ENCODE results near the gene ACTG2.

ACTG2 gene

DNA sequence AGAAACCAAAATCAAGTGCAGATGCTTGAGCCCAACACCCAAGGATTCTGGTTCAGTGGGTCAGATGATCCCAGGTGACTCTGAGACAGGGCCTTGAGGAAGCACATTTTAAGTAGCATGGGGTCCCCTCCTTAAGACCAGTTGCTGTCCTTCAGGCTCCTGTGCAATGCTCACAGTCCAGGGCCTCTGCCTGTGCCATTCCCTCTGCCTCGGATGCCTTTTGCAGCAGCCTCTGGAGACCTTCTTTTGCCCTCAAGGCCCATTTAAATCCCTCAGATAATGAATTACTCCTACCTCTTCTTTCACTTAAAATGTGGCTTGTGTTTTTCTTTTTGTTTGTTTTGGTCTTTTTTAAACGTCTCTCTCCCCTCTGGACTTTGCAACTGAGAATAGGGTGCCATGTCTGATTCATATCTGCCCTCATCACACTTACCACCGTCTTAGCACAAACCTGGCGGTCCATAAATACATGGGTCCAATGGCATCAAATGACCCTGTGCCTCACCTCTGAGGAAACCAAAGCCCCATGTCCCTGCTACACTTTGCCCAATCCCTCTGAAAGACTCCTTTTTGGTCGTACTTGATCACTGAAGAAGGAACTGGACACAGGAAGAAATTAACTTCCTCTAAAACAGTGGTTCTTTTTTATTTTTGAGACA lies 14.2 kb downstream of the ACTG2 start:
- DNase-seq (ENCODE audit: extremely low read depth, low read depth): no peak
- TF ChIP-seq, protein P1, sequence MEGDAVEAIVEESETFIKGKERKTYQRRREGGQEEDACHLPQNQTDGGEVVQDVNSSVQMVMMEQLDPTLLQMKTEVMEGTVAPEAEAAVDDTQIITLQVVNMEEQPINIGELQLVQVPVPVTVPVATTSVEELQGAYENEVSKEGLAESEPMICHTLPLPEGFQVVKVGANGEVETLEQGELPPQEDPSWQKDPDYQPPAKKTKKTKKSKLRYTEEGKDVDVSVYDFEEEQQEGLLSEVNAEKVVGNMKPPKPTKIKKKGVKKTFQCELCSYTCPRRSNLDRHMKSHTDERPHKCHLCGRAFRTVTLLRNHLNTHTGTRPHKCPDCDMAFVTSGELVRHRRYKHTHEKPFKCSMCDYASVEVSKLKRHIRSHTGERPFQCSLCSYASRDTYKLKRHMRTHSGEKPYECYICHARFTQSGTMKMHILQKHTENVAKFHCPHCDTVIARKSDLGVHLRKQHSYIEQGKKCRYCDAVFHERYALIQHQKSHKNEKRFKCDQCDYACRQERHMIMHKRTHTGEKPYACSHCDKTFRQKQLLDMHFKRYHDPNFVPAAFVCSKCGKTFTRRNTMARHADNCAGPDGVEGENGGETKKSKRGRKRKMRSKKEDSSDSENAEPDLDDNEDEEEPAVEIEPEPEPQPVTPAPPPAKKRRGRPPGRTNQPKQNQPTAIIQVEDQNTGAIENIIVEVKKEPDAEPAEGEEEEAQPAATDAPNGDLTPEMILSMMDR (IDR thresholded peaks at IDR 0.05; ENCODE audit: low read depth, low read length, missing control alignments): no peak
- H3K4me3 ChIP-seq (replicated peaks; ENCODE audit: low read depth, low read length): no peak overlapping the region

- DNase-seq (ENCODE audit: extremely low read depth, low read depth): no peak
- TF ChIP-seq, protein P1 (IDR thresholded peaks at IDR 0.05; ENCODE audit: low read depth, low read length, missing control alignments): peak; percentile 23
- H3K4me3 ChIP-seq (replicated peaks; ENCODE audit: low read depth, low read length): no peak overlapping the region
Observed at GRCh38 chr2:73907840-73908452, 15.1 kb downstream of the ACTG2 start.

GRCh38 chr2:73908689-73909652 lies 16.2 kb downstream of the ACTG2 start:
- no peak for DNase-seq (ENCODE audit: extremely low read depth, low read depth)
- TF ChIP-seq, protein P1 (IDR thresholded peaks at IDR 0.05; ENCODE audit: low read depth, low read length, missing control alignments): no peak
- H3K4me3 ChIP-seq (replicated peaks; ENCODE audit: low read depth, low read length): no peak overlapping the region

- TF ChIP-seq, protein P1 (IDR thresholded peaks at IDR 0.05; ENCODE audit: low read depth, low read length, missing control alignments): no peak
- DNase-seq (ENCODE audit: extremely low read depth, low read depth): no peak
- H3K4me3 ChIP-seq (replicated peaks; ENCODE audit: low read depth, low read length): no peak overlapping the region
Observed at GRCh38 chr2:73910873-73911547, 18.2 kb downstream of the ACTG2 start.

GRCh38 chr2:73911548-73912208 lies 18.9 kb downstream of the ACTG2 start:
- no peak overlapping the region for H3K4me3 ChIP-seq (replicated peaks; ENCODE audit: low read depth, low read length)
- no peak for DNase-seq (ENCODE audit: extremely low read depth, low read depth)
- TF ChIP-seq, protein P1 (IDR thresholded peaks at IDR 0.05; ENCODE audit: low read depth, low read length, missing control alignments): no peak
